ENCODE measurements around the gene CACHD1. TPM values are rescaled to one million over a fixed set of nuclear protein-coding genes. Genes with fewer than 3 reads are reported as not detected.

CACHD1 gene
- total RNA-seq, 4 donors from 2014 or later = 7.7 to 20.1 (median 9.8) TPM

GRCh38 chr1:64685217-64685616, 215.3 kb downstream of the CACHD1 start:
- peaks cover 3 to 13% (median 8%) of the 10 kb centered on the region in 3 donors for H3K4me1 ChIP-seq
- TF ChIP-seq EP300 (IDR thresholded peaks at IDR 0.05) (no peak), POLR2A (IDR thresholded peaks at IDR 0.05) (no peak), POLR2AphosphoS5 (IDR thresholded peaks at IDR 0.05) (no peak)
- TF ChIP-seq, protein P1, sequence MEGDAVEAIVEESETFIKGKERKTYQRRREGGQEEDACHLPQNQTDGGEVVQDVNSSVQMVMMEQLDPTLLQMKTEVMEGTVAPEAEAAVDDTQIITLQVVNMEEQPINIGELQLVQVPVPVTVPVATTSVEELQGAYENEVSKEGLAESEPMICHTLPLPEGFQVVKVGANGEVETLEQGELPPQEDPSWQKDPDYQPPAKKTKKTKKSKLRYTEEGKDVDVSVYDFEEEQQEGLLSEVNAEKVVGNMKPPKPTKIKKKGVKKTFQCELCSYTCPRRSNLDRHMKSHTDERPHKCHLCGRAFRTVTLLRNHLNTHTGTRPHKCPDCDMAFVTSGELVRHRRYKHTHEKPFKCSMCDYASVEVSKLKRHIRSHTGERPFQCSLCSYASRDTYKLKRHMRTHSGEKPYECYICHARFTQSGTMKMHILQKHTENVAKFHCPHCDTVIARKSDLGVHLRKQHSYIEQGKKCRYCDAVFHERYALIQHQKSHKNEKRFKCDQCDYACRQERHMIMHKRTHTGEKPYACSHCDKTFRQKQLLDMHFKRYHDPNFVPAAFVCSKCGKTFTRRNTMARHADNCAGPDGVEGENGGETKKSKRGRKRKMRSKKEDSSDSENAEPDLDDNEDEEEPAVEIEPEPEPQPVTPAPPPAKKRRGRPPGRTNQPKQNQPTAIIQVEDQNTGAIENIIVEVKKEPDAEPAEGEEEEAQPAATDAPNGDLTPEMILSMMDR (IDR thresholded peaks at IDR 0.05) = no peak
- H3K9me3 ChIP-seq = no peaks in the 10 kb centered on the region
- H3K27me3 ChIP-seq = no peaks in the 10 kb centered on the region
- H3K36me3 ChIP-seq = peaks cover 0 to 39% of the 10 kb centered on the region in 2 donors
- ATAC-seq = no peak
- no peak overlapping the region for H3K4me3 ChIP-seq
- 83 to 89% methylated on average over 1 of the region's 1 CpG for WGBS, 2 donors (ENCODE audit: low coverage in 1 of 2)
- no peak overlapping the region for H3K27ac ChIP-seq

DNA sequence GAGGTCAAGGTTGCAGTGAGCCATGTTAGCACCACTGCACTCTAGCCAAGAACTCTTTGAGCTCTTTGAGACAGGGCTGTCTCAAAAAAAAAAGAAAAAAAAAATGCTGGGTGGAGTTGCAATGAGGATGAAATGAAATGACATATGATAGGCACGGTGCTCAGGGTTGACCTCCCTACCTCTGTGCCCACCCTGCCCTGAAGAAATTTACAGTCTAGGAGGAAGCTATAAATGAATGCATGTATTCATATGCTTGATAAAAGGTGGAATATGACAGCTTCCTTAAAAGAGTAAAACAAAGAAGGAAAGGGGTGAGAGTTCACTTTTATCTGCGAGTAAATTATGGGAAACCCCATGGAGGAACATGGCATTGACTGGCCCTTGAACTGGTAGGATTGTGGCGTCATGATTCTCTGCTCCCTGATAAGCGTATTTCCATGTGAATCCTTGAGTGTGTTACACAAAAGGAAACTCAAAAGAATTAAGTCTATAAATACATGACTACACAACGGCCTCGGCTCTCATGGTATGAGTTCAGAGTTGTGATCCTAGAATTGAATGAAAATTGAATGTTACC, 215.9 kb downstream of the CACHD1 start:
- H3K4me3 ChIP-seq = no peak overlapping the region
- H3K27me3 ChIP-seq = no peaks in the 10 kb centered on the region
- peaks cover 3 to 13% (median 8%) of the 10 kb centered on the region in 3 donors for H3K4me1 ChIP-seq
- WGBS, 2 donors (ENCODE audit: low coverage in 1 of 2) = 81 to 86% methylated on average over 6 of the region's 6 CpGs
- no peak overlapping the region for H3K27ac ChIP-seq
- no peaks in the 10 kb centered on the region for H3K9me3 ChIP-seq
- peaks cover 0 to 33% of the 10 kb centered on the region in 2 donors for H3K36me3 ChIP-seq
- ATAC-seq = no peak
- TF ChIP-seq EP300 (IDR thresholded peaks at IDR 0.05) = no peak
- TF ChIP-seq, protein P1 (IDR thresholded peaks at IDR 0.05) = no peak
- no peak for TF ChIP-seq POLR2AphosphoS5 (IDR thresholded peaks at IDR 0.05)
- no peak for TF ChIP-seq POLR2A (IDR thresholded peaks at IDR 0.05)

- H3K4me1 ChIP-seq = peaks cover 3 to 22% (median 8%) of the 10 kb centered on the region in 3 donors
- H3K36me3 ChIP-seq = peaks cover 0 to 28% of the 10 kb centered on the region in 2 donors
- TF ChIP-seq EP300 (IDR thresholded peaks at IDR 0.05) (no peak), POLR2AphosphoS5 (IDR thresholded peaks at IDR 0.05) (no peak)
- TF ChIP-seq, protein P1 (IDR thresholded peaks at IDR 0.05) = peak; percentile 71 to 89 (median 88)
- no peaks in the 10 kb centered on the region for H3K27me3 ChIP-seq
- peak; percentile 9 for ATAC-seq
- H3K9me3 ChIP-seq = no peaks in the 10 kb centered on the region
- no peak overlapping the region for H3K4me3 ChIP-seq
- H3K27ac ChIP-seq = no peak overlapping the region
- 17 to 19% methylated on average over 6 of the region's 7 CpGs for WGBS, 2 donors (ENCODE audit: low coverage in 1 of 2)
These were observed 217.1 kb downstream of the CACHD1 start for GRCh38 chr1:64686828-64687724.

- 49% methylated on average over 3 of the region's 3 CpGs; no CpG with 5 or more reads in 1 of the 2 donors for WGBS, 2 donors (ENCODE audit: low coverage in 1 of 2)
- TF ChIP-seq EP300 (IDR thresholded peaks at IDR 0.05) (no peak), POLR2AphosphoS5 (IDR thresholded peaks at IDR 0.05) (no peak)
- TF ChIP-seq, protein P1 (IDR thresholded peaks at IDR 0.05) = no peak
- Histone ChIP-seq H3K4me3 (no peak overlapping the region), H3K9me3 (no peaks in the 10 kb centered on the region), H3K27me3 (no peaks in the 10 kb centered on the region), H3K27ac (peak overlapping the region in 1 of 4 donors; percentile 20), H3K4me1 (peaks cover 5 to 29% (median 8%) of the 10 kb centered on the region in 3 donors), H3K36me3 (peaks cover 0 to 21% of the 10 kb centered on the region in 2 donors)
- no peak for ATAC-seq
These were observed 217.9 kb downstream of the CACHD1 start for GRCh38 chr1:64687725-64688327.

All from gastroesophageal sphincter (tissue), 4 donors.